Panc1 (cell line): ENCODE data around the gene LRRC74B. TPM values are rescaled to one million over a fixed set of nuclear protein-coding genes. Genes with fewer than 3 reads are reported as not detected.
"Not testable (repeated sequence)": the region's sequence is repeated elsewhere in the genome, so short reads cannot be mapped to it uniquely, and the experiment has no call there.

Source experiments
- ATAC-seq: fragments of 200-7000 bp; cut with Tn5 transposase; 2 replicates; pipeline ENCODE4 v1.9.1; 2020; ENCODE audit warnings: mild to moderate bottlenecking, moderate library complexity
- BruUV-seq: library from RNA; stranded (reverse); fragments of 400-500 nt; replicated peaks from 2 replicates; lab custom pipeline; 2021; lab: Mats Ljungman, UMichigan
- CTCF ChIA-PET: fragments of 300-600 bp; sonication (Branson Sonifier 250); formaldehyde crosslinking; loops from one replicate; lab custom pipeline; 2022; ENCODE audit warnings: antibody characterized with exemption; lab: Charles Lee
- POLR2A ChIA-PET: fragments of 300-600 bp; sonication (Branson Sonifier 250); formaldehyde crosslinking; loops from one replicate; lab custom pipeline; 2022; ENCODE audit warnings: antibody characterized with exemption; lab: Charles Lee
- DNase-seq: peaks from one replicate; pipeline ENCODE4 v3.0.0-alpha.2; 2010; ENCODE audit warnings: low read depth, low spot score
- H3K27ac ChIP-seq: 2 replicates; pipeline ENCODE4 v1.5.1; 2011; ENCODE audit warnings: mild to moderate bottlenecking, low read length, inconsistent platforms
- H3K27me3 ChIP-seq: fragments of 200-500 bp; sonication (Bioruptor generic); 2 replicates; pipeline ENCODE4 v1.6.0; 2014; ENCODE audit warnings: low read length, inconsistent platforms; ENCODE audit not compliant: control insufficient read depth, insufficient read depth
- H3K36me3 ChIP-seq: fragments of 200-500 bp; sonication (Bioruptor generic); 2 replicates; pipeline ENCODE4 v1.5.1; 2014; ENCODE audit warnings: inconsistent platforms, mild to moderate bottlenecking, low read length, moderate library complexity; ENCODE audit not compliant: control insufficient read depth, insufficient read depth
- H3K4me1 ChIP-seq: 2 replicates; pipeline ENCODE4 v1.5.1; 2011; ENCODE audit warnings: inconsistent platforms, mild to moderate bottlenecking, low read length, moderate library complexity; ENCODE audit not compliant: control insufficient read depth, insufficient read depth
- H3K4me3 ChIP-seq, 2 experiments: 2 replicates each; pipeline ENCODE4 v1.5.1; 2011 to 2012; ENCODE audit warnings: low read depth in 2 of 2, low read length in 2 of 2, mild to moderate bottlenecking in 2 of 2, inconsistent platforms in 1 of 2, moderate library complexity in 1 of 2
- H3K9me3 ChIP-seq: fragments of 200-500 bp; sonication (Bioruptor generic); 2 replicates; pipeline ENCODE4 v1.5.1; 2014; ENCODE audit warnings: low read depth, mild to moderate bottlenecking, inconsistent platforms, low read length, moderate library complexity; ENCODE audit not compliant: control insufficient read depth, insufficient read depth
- POLR2AphosphoS5 ChIP-seq: IDR thresholded peaks from 2 replicates; pipeline ENCODE4 v1.6.1; 2012; ENCODE audit warnings: mild to moderate bottlenecking, low read depth, low read length, moderate library complexity
- SIN3A ChIP-seq: IDR thresholded peaks from 2 replicates; pipeline ENCODE4 v1.6.1; 2012; ENCODE audit warnings: low read depth, mild to moderate bottlenecking, low read length, moderate library complexity, borderline replicate concordance; ENCODE audit not compliant: insufficient read depth
- TCF7L2 ChIP-seq: IDR thresholded peaks from 2 replicates; pipeline ENCODE4 v1.6.1; 2011; ENCODE audit warnings: mild to moderate bottlenecking, low read depth, low read length, inconsistent platforms
- in situ Hi-C: cut with HindIII; loops from 2 replicates; pipeline ENCODE4 v1.10.0; 2016; ENCODE audit warnings: low sequenced_read_pairs, low pct_unique_long_range_greater_than_20kb
- intact Hi-C: fragments of 100-400 bp; cut with micrococcal nuclease; formaldehyde crosslinking; loops from one replicate; pipeline ENCODE4 v1.10.0; 2022; ENCODE audit not compliant: unreplicated experiment
- total RNA-seq: library from RNA; stranded (reverse); gene quantifications from one replicate; pipeline ENCODE4 v1.2.1, GENCODE V29; 2021; ENCODE audit not compliant: unreplicated experiment
- TF ChIP-seq, protein P1 (sequence below), 2 experiments: IDR thresholded peaks; 2 replicates each; pipeline ENCODE4 v1.6.1; 2011 to 2012; ENCODE audit warnings: low read depth in 2 of 2, control low read depth in 1 of 2, low read length in 1 of 2, mild to moderate bottlenecking in 1 of 2, moderate library complexity in 1 of 2; ENCODE audit not compliant: insufficient read depth in 1 of 2
- TF ChIP-seq, protein P2 (sequence below): fragments of 450-650 bp; IDR thresholded peaks from 2 replicates; pipeline ENCODE4 v1.5.1; 2017; ENCODE audit warnings: mild to moderate bottlenecking

The LRRC74B gene
- total RNA-seq, 1 experiment from 2014 or later = not detected

DNA sequence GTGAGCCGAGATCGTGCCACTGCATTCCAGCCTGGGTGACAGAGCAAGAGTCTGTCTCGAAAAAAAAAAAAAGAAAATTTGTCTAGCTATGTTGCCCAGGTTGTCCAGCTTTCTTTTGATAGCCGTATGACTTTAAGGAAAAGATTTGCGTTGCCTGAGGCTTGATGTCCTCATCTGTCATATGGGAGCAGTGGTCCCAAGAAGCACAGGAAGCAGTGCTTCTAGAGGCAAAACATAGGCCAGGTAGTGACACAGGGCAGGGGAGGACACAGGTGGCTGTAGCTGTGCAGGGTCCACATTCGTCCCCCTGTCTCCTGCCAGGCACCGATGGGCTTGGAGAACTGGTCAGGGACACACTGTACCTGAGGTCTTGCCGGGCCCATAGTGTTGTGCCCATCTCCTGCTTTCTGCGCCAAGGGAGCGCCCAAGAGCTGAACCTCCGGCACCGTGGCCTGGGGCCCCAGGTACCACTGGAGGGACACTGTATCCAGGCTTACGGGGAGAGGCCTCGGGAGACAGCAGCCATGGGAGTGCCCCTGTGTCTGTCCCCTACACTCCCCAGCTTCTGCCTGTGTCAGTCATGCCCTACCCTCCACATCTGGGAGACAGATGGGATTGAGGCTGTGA is 1.4 kb downstream of the LRRC74B start:
- ChIA-PET CTCF (no interaction called here), POLR2A (no interaction called here)
- intact Hi-C loops = no loop called here
- Histone ChIP-seq H3K27ac (no peak overlapping the region), H3K36me3 (no peaks in the 10 kb centered on the region), H3K4me1 (peaks cover 5% of the 10 kb centered on the region; the same call in 1 of the 2 replicates), H3K9me3 (no peaks in the 10 kb centered on the region), H3K27me3 (no peaks in the 10 kb centered on the region), H3K4me3 (no peak overlapping the region)
- in situ Hi-C loops = no loop called here
- TF ChIP-seq, protein P1, sequence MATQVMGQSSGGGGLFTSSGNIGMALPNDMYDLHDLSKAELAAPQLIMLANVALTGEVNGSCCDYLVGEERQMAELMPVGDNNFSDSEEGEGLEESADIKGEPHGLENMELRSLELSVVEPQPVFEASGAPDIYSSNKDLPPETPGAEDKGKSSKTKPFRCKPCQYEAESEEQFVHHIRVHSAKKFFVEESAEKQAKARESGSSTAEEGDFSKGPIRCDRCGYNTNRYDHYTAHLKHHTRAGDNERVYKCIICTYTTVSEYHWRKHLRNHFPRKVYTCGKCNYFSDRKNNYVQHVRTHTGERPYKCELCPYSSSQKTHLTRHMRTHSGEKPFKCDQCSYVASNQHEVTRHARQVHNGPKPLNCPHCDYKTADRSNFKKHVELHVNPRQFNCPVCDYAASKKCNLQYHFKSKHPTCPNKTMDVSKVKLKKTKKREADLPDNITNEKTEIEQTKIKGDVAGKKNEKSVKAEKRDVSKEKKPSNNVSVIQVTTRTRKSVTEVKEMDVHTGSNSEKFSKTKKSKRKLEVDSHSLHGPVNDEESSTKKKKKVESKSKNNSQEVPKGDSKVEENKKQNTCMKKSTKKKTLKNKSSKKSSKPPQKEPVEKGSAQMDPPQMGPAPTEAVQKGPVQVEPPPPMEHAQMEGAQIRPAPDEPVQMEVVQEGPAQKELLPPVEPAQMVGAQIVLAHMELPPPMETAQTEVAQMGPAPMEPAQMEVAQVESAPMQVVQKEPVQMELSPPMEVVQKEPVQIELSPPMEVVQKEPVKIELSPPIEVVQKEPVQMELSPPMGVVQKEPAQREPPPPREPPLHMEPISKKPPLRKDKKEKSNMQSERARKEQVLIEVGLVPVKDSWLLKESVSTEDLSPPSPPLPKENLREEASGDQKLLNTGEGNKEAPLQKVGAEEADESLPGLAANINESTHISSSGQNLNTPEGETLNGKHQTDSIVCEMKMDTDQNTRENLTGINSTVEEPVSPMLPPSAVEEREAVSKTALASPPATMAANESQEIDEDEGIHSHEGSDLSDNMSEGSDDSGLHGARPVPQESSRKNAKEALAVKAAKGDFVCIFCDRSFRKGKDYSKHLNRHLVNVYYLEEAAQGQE (IDR thresholded peaks at IDR 0.05; ENCODE audit: insufficient read depth in 1 of 2, low read depth in 2 of 2, low read length in 1 of 2) = no peak
- TF ChIP-seq, protein P2, sequence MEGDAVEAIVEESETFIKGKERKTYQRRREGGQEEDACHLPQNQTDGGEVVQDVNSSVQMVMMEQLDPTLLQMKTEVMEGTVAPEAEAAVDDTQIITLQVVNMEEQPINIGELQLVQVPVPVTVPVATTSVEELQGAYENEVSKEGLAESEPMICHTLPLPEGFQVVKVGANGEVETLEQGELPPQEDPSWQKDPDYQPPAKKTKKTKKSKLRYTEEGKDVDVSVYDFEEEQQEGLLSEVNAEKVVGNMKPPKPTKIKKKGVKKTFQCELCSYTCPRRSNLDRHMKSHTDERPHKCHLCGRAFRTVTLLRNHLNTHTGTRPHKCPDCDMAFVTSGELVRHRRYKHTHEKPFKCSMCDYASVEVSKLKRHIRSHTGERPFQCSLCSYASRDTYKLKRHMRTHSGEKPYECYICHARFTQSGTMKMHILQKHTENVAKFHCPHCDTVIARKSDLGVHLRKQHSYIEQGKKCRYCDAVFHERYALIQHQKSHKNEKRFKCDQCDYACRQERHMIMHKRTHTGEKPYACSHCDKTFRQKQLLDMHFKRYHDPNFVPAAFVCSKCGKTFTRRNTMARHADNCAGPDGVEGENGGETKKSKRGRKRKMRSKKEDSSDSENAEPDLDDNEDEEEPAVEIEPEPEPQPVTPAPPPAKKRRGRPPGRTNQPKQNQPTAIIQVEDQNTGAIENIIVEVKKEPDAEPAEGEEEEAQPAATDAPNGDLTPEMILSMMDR = no peak
- no peak for TF ChIP-seq SIN3A
- TF ChIP-seq POLR2AphosphoS5 = no peak
- TF ChIP-seq TCF7L2 = no peak
- ATAC-seq = no peak
- BruUV-seq = no TSS peak
- no peak for DNase-seq

DNA sequence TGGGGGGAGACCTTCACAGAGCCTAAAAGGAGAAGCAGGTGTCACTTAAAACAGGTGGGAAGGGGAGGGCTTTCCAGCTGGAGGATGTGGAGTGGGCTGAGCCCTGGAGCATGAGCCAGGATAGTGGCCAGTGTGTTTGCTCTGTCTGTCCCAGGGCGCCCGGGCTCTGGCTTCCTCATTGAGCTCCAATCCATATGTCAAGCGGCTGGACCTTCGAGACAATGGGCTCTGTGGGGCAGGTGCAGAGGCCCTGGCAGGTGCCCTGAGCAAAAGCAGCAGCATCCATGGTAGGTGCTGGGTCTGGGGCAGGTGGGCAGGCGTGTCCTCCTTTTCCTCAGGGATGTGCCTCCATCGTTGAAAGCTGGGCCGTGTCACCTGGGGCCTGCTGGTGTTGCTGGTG is 2.0 kb downstream of the LRRC74B start:
- no peak for ATAC-seq
- Histone ChIP-seq H3K9me3 (no peaks in the 10 kb centered on the region), H3K36me3 (no peaks in the 10 kb centered on the region), H3K4me3 (no peak overlapping the region), H3K27ac (no peak overlapping the region), H3K27me3 (no peaks in the 10 kb centered on the region), H3K4me1 (peaks cover 5% of the 10 kb centered on the region; the same call in 1 of the 2 replicates)
- ChIA-PET POLR2A (no interaction called here), CTCF (no interaction called here)
- BruUV-seq = no TSS peak
- in situ Hi-C loops (no loop called here), intact Hi-C loops (no loop called here)
- DNase-seq = no peak
- TF ChIP-seq, protein P1 (IDR thresholded peaks at IDR 0.05; ENCODE audit: insufficient read depth in 1 of 2, low read depth in 2 of 2, low read length in 1 of 2) = no peak
- TF ChIP-seq POLR2AphosphoS5 = no peak
- TF ChIP-seq SIN3A = no peak
- TF ChIP-seq TCF7L2 = no peak
- TF ChIP-seq, protein P2 = no peak

DNA sequence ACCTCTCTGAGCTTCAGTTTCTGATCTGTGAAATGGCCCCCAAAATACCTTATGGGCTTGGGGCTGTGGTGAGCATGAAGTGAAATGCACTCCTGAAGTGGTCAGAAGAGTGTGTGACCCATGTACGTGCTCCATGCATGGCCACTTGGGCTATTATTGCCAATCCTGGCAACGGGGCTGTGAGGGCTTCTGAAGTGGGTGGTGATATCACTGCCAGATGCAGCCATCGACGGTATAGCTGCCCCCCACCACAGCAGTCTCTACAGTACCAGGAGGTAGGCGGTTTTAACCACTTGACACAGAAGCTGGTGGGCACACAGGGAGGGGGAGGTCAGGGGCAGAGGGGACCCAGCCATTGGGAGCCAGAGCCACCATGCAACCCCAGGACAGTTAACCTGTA is 2.7 kb downstream of the LRRC74B start:
- ATAC-seq, H3K4me3 ChIP-seq, H3K27ac ChIP-seq, BruUV-seq, H3K36me3 ChIP-seq, H3K9me3 ChIP-seq, in situ Hi-C loops, H3K27me3 ChIP-seq, POLR2A ChIA-PET, DNase-seq, intact Hi-C loops, H3K4me1 ChIP-seq: not testable (repeated sequence)
- CTCF ChIA-PET = interaction anchor here (0.7 kb wide), 1 partner anchor 1896 kb away, joined by 3 read pairs; no protein-coding TSS in a partner anchor
